AG04449 (cell line): ENCODE data around the gene PCDHAC1.

Experiments used
- CTCF ChIA-PET: fragments of 350-600 bp; formaldehyde crosslinking; extraction: SDS; loops from one replicate; lab custom pipeline; 2021; ENCODE audit warnings: antibody characterized with exemption; lab: Yijun Ruan, JAX
- POLR2A ChIA-PET: fragments of 400-600, 350-600 bp; formaldehyde crosslinking; extraction: SDS; loops from one replicate; lab custom pipeline; 2020; ENCODE audit warnings: antibody characterized with exemption, inconsistent platforms; lab: Yijun Ruan, JAX
- DNase-seq: peaks from one replicate; pipeline ENCODE4 v3.0.0-alpha.2; 2010; ENCODE audit warnings: low read depth, low spot score
- H3K4me3 ChIP-seq: 2 replicates; pipeline ENCODE4 v1.5.1; 2011; ENCODE audit warnings: low read depth, mild to moderate bottlenecking, control low read depth, low read length
- CTCF ChIP-seq: IDR thresholded peaks from one replicate; pipeline ENCODE4 v1.5.1; 2011; ENCODE audit warnings: mild to moderate bottlenecking, moderate library complexity, low read length, control low read depth, inconsistent platforms; ENCODE audit not compliant: insufficient read depth; ENCODE audit errors: missing control alignments

PCDHAC1 gene

GRCh38 chr5:140946578-140946977 is 20.5 kb downstream of the PCDHAC1 start:
- CTCF ChIA-PET: no interaction called here
- POLR2A ChIA-PET: no interaction called here
- DNase-seq: no peak
- H3K4me3 ChIP-seq: no peak overlapping the region
- no peak for TF ChIP-seq CTCF

GRCh38 chr5:140951636-140952035 is 25.5 kb downstream of the PCDHAC1 start:
- POLR2A ChIA-PET: no interaction called here
- H3K4me3 ChIP-seq: no peak overlapping the region
- TF ChIP-seq CTCF: no peak
- CTCF ChIA-PET: no interaction called here
- DNase-seq: no peak

GRCh38 chr5:140953234-140953633 is 27.1 kb downstream of the PCDHAC1 start:
- POLR2A ChIA-PET: no interaction called here
- CTCF ChIA-PET: no interaction called here
- no peak overlapping the region for H3K4me3 ChIP-seq
- no peak for DNase-seq
- TF ChIP-seq CTCF: no peak

GRCh38 chr5:140962190-140962589 is 36.1 kb downstream of the PCDHAC1 start:
- DNase-seq: no peak
- ChIA-PET CTCF (no interaction called here), POLR2A (no interaction called here)
- no peak overlapping the region for H3K4me3 ChIP-seq
- TF ChIP-seq CTCF: no peak

DNA sequence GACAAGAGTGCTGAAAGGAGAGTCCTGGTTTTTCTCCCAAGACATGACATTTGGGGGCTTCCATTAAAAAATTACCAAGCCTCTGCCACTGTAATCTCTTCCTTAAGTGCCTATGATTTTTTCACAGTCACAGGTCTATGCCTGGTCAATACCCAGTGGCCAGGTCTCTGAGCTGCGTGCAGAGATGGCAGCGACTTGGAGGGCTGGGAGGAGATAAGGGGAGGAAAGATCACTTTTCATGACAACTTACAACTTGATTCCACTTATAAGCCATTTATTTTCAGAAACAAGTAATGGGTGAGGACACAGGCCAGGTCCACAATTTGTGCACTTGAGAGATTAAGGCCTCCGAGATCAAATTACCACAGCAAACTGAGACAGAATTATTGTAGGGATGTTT is 38.3 kb downstream of the PCDHAC1 start:
- H3K4me3 ChIP-seq: no peak overlapping the region
- no peak for TF ChIP-seq CTCF
- ChIA-PET POLR2A (no interaction called here), CTCF (no interaction called here)
- no peak for DNase-seq

DNA sequence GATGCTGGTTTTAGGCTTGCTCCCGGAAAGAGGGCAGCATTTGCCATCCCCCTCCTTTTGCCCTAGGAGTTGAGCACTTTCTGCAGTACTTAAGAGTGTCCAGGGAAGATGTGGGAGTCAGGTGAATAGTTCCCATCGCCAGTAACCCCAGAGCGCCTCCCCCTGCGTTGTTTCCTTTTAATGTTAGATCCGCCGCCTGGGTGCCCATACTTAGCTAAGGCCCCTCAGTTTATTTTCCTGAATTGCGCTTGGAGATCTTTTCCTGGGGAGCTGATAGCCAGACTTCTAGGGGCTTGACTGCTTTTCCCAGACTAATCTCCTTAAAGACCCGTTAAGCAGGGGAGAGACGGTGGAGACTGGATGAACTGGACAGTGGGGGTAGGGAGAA is 39.8 kb downstream of the PCDHAC1 start:
- H3K4me3 ChIP-seq: peak overlapping the region; percentile 46
- ChIA-PET CTCF (no interaction called here), POLR2A (no interaction called here)
- TF ChIP-seq CTCF: no peak
- no peak for DNase-seq
